GM12878 (cell line): Measurements from ENCODE around the gene ZNF79.
"Not testable (repeated sequence)": the region's sequence is repeated elsewhere in the genome, so short reads cannot be mapped to it uniquely, and the experiment has no call there.

ENCODE experiments used
- E2F4 ChIP-seq: IDR thresholded peaks from 2 replicates; pipeline ENCODE4 v1.6.1; 2012; ENCODE audit warnings: low read depth, low read length, improper control_type of control experiment
- EZH2 ChIP-seq: IDR thresholded peaks from 2 replicates; pipeline ENCODE4 v1.6.1; 2012; ENCODE audit warnings: low read depth, mild to moderate bottlenecking, control low read depth, inconsistent platforms, low read length, borderline replicate concordance; ENCODE audit not compliant: control insufficient read depth
- KAT2A ChIP-seq: conservative IDR thresholded peaks from 2 replicates; pipeline ENCODE4 v1.6.1; 2011; ENCODE audit warnings: low read depth, low read length; ENCODE audit not compliant: control insufficient read depth
- MAX ChIP-seq: IDR thresholded peaks from 2 replicates; pipeline ENCODE4 v1.6.1; 2012; ENCODE audit warnings: low read depth, low read length, improper control_type of control experiment
- RAD21 ChIP-seq: IDR thresholded peaks from 2 replicates; pipeline ENCODE4 v1.6.1; 2011; ENCODE audit warnings: mild to moderate bottlenecking, low read depth, low read length, moderate library complexity; ENCODE audit not compliant: insufficient read depth
- SMC3 ChIP-seq: IDR thresholded peaks from 2 replicates; pipeline ENCODE4 v1.6.1; 2011; ENCODE audit warnings: low read length, improper control_type of control experiment, borderline replicate concordance
- ZNF274 ChIP-seq: IDR thresholded peaks from one replicate; pipeline ENCODE4 v1.8.0; 2011; ENCODE audit not compliant: insufficient read length, insufficient read depth
- TF ChIP-seq, protein P1 (sequence below), 3 experiments: IDR thresholded peaks in 2 of 3; conservative IDR thresholded peaks in 1 of 3; 2 replicates each; pipeline ENCODE4 v1.5.1; 2011; ENCODE audit warnings: low read depth in 3 of 3, low read length in 3 of 3, mild to moderate bottlenecking in 3 of 3, control low read depth in 2 of 3, moderate library complexity in 2 of 3, inconsistent platforms in 1 of 3, mixed read lengths in 1 of 3; ENCODE audit not compliant: control insufficient read depth in 2 of 3, insufficient read depth in 1 of 3; ENCODE audit errors: extremely low read depth in 1 of 3

GRCh38 chr9:127466407-127466917 lies 42.3 kb downstream of the ZNF79 start:
- TF ChIP-seq SMC3, EZH2, KAT2A, E2F4, ZNF274, RAD21, MAX: not testable (repeated sequence)
- TF ChIP-seq, protein P1, sequence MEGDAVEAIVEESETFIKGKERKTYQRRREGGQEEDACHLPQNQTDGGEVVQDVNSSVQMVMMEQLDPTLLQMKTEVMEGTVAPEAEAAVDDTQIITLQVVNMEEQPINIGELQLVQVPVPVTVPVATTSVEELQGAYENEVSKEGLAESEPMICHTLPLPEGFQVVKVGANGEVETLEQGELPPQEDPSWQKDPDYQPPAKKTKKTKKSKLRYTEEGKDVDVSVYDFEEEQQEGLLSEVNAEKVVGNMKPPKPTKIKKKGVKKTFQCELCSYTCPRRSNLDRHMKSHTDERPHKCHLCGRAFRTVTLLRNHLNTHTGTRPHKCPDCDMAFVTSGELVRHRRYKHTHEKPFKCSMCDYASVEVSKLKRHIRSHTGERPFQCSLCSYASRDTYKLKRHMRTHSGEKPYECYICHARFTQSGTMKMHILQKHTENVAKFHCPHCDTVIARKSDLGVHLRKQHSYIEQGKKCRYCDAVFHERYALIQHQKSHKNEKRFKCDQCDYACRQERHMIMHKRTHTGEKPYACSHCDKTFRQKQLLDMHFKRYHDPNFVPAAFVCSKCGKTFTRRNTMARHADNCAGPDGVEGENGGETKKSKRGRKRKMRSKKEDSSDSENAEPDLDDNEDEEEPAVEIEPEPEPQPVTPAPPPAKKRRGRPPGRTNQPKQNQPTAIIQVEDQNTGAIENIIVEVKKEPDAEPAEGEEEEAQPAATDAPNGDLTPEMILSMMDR (IDR thresholded peaks at IDR 0.05 in 2 of 3, conservative IDR thresholded peaks at IDR 0.05 in 1 of 3; ENCODE audit: control insufficient read depth in 2 of 3, extremely low read depth in 1 of 3, insufficient read depth in 1 of 3, low read depth in 3 of 3, low read length in 3 of 3): not testable (repeated sequence)
